Muscle of leg (tissue), 11 donors: ENCODE results near the gene CDK8. TPM values are rescaled to one million over a fixed set of nuclear protein-coding genes. Genes with fewer than 3 reads are reported as not detected.
A peak's percentile ranks its signal among the peaks of the same experiment; 100 is the strongest.

ENCODE experiments used
- DNase-seq: peaks from one replicate; pipeline ENCODE4 v3.0.0; 2013
- H3K27ac ChIP-seq: one replicate; pipeline ENCODE4 v1.5.1; 2013; ENCODE audit warnings: mild to moderate bottlenecking, low read length, control low read depth
- H3K27me3 ChIP-seq: one replicate; pipeline ENCODE4 v1.6.1; 2013; ENCODE audit warnings: low read length; ENCODE audit not compliant: control insufficient read depth, insufficient read depth
- H3K36me3 ChIP-seq: one replicate; pipeline ENCODE4 v1.6.1; 2013; ENCODE audit warnings: low read length; ENCODE audit not compliant: control insufficient read depth, insufficient read depth
- H3K4me1 ChIP-seq: one replicate; pipeline ENCODE4 v1.6.1; 2013; ENCODE audit warnings: low read length; ENCODE audit not compliant: control insufficient read depth, insufficient read depth
- H3K4me3 ChIP-seq: one replicate; pipeline ENCODE4 v1.5.1; 2013; ENCODE audit warnings: low read length, control low read depth
- H3K9me3 ChIP-seq: replicated peaks from 2 replicates; pipeline ENCODE4 v1.6.1; 2013; ENCODE audit warnings: low read depth, low read length; ENCODE audit not compliant: control insufficient read depth
- whole genome bisulfite sequencing: methylation state at CpG from one replicate; pipeline ENCODE4 v1.1.5; 2013; ENCODE audit warnings: missing lambda C conversion rate; ENCODE audit not compliant: insufficient coverage; 5-methylcytosine and 5-hydroxymethylcytosine counted together
- polyA plus RNA-seq, 8 donors: library from polyadenylated mRNA; unstranded; fragments of 120-200 nt; gene quantifications; one replicate each; pipeline versions ENCODE4 v1.2.1 to v1.2.3, GENCODE V29; 2013; ENCODE audit warnings: inconsistent platforms in 1 of 8, low replicate concordance in 1 of 8; ENCODE audit not compliant: insufficient read length in 8 of 8, insufficient read depth in 1 of 8
- total RNA-seq: library from RNA; stranded (reverse); fragments of 120-200 nt; gene quantifications from one replicate; pipeline ENCODE4 v1.2.4, GENCODE V29; 2013

The CDK8 gene
- total and polyA plus RNA-seq, 9 donors, result 17.3 to 30.0 (median 24.3) TPM

GRCh38 chr13:26326562-26326961, 72.6 kb downstream of the CDK8 start:
- no CpG with 5 or more reads among the region's 2 CpGs for WGBS
- no peak overlapping the region for H3K4me3 ChIP-seq
- H3K27me3 ChIP-seq, result no peaks in the 10 kb centered on the region
- H3K9me3 ChIP-seq, result no peaks in the 10 kb centered on the region
- no peak overlapping the region for H3K27ac ChIP-seq
- peak; percentile 12 for DNase-seq
- no peaks in the 10 kb centered on the region for H3K4me1 ChIP-seq
- no peaks in the 10 kb centered on the region for H3K36me3 ChIP-seq

DNA sequence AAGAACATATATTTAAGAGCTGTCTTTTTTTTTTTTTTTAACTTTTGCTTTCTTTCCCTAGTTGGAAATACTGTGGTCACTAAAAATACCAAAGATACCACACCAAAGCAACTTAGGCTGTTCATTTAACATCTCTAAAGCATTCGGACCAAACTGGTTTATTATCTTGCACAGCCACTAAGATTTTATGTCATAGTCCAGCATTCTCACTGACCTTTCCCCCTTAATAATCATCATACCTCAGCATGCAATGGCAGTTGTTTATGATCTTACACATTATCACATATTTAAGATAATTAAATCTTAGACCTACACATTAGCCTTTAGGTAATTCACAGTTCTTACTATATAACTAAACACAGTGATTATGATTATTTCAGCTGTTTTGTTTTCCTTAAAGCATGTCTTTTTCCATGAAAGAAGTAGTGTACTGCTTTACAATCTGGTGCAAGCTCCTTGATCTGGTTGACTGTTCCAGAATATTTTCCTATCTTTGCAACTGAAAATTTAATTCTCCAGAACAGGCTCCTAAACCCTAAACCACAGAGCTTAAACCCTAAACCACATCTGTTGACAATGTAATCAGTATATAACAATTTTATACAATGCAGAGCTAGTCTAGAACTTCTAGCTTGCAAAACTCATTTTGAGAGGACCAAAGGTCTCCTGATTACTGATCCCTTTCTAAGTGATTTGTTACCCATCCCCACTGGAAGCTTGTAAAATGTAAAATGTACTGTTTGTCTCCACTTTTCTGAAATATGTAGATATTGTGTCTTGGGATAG, 74.2 kb downstream of the CDK8 start:
- Histone ChIP-seq H3K27ac (no peak overlapping the region), H3K4me3 (no peak overlapping the region), H3K9me3 (no peaks in the 10 kb centered on the region), H3K4me1 (no peaks in the 10 kb centered on the region), H3K36me3 (no peaks in the 10 kb centered on the region), H3K27me3 (no peaks in the 10 kb centered on the region)
- no CpG with 5 or more reads among the region's 1 CpG for WGBS
- no peak for DNase-seq

DNA sequence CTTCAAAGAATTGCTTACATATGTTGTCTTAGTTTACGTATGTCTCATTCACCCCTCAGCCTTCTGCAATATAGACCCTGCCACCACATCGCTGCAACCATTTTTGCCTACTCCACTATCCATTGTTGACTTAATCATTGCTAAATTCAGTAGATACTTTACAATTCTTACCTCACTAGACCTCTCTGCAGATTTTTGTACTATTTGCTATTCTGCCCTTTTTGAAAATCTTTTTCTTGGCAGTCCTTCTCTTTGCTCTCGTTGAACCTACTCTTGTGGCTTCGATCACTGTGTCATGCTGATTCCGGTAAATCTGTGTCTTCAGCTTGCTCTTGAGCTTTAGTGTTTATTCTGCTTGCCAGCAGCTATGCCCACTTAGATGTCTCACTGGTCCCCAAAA, 81.2 kb downstream of the CDK8 start:
- 91% methylated on average over 5 of the region's 5 CpGs for WGBS
- Histone ChIP-seq H3K4me3 (no peak overlapping the region), H3K9me3 (no peaks in the 10 kb centered on the region), H3K27me3 (no peaks in the 10 kb centered on the region), H3K4me1 (no peaks in the 10 kb centered on the region), H3K36me3 (no peaks in the 10 kb centered on the region), H3K27ac (no peak overlapping the region)
- no peak for DNase-seq

- Histone ChIP-seq H3K4me3 (no peak overlapping the region), H3K4me1 (no peaks in the 10 kb centered on the region)
- no CpG with 5 or more reads among the region's 2 CpGs for WGBS
These were observed 86.9 kb downstream of the CDK8 start for GRCh38 chr13:26340807-26341206.

GRCh38 chr13:26342898-26343297, 89.0 kb downstream of the CDK8 start:
- Histone ChIP-seq H3K36me3 (peaks cover 2% of the 10 kb centered on the region), H3K27ac (no peak overlapping the region), H3K4me3 (no peak overlapping the region), H3K27me3 (no peaks in the 10 kb centered on the region), H3K4me1 (no peaks in the 10 kb centered on the region), H3K9me3 (no peaks in the 10 kb centered on the region)
- no peak for DNase-seq
- 90% methylated on average over 3 of the region's 5 CpGs for WGBS

More at GRCh38 chr13:26340807-26341206, 86.9 kb downstream of the CDK8 start:
- H3K36me3 ChIP-seq, result peaks cover 2% of the 10 kb centered on the region
- no peaks in the 10 kb centered on the region for H3K27me3 ChIP-seq
- no peaks in the 10 kb centered on the region for H3K9me3 ChIP-seq
- no peak for DNase-seq
- H3K27ac ChIP-seq, result no peak overlapping the region

DNA sequence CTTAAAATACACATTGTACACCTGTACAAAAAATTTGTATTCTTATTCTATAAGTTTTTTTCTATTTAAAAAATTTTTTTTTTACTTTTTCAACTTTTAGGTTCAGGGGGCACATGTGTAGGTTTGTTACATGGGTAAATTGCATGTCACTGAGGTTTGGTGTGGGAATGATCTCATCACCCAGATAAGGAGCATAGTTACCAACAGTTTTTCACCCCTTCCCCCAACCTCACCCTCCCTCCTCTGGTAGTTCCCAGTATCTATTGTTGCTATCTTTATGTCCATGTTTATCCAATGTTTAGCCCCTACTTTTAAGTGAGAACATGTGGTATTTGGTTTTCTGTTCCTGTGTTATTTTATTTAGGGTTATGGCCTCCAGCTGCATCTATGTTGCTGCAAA, 89.9 kb downstream of the CDK8 start:
- Histone ChIP-seq H3K27me3 (no peaks in the 10 kb centered on the region), H3K27ac (no peak overlapping the region), H3K36me3 (peaks cover 2% of the 10 kb centered on the region), H3K4me3 (no peak overlapping the region), H3K9me3 (no peaks in the 10 kb centered on the region), H3K4me1 (no peaks in the 10 kb centered on the region)
- DNase-seq, result no peak

- Histone ChIP-seq H3K4me3 (no peak overlapping the region), H3K27me3 (no peaks in the 10 kb centered on the region), H3K4me1 (no peaks in the 10 kb centered on the region), H3K36me3 (peaks cover 2% of the 10 kb centered on the region), H3K9me3 (no peaks in the 10 kb centered on the region), H3K27ac (no peak overlapping the region)
- no CpG with 5 or more reads among the region's 4 CpGs for WGBS
- no peak for DNase-seq
These were observed 91.1 kb downstream of the CDK8 start for GRCh38 chr13:26344980-26345379.

DNA sequence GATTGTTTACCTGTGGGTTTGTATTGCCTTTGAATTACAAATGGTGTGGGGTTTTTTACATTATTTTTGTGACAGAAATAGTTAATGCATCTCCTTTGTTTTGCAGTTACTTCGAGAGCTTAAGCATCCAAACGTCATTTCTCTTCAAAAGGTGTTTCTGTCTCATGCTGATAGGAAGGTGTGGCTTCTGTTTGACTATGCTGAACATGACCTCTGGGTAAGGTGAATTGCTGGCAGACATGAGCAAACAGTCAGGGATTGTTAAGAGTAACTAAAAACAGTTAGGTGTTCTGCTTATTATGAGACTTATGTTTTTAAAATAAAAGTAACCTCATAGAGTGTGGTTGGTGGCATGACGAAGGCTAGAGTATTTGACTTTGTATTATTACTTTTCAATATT, 95.0 kb downstream of the CDK8 start:
- DNase-seq, result no peak
- no peak overlapping the region for H3K4me3 ChIP-seq
- H3K36me3 ChIP-seq, result peaks cover 4% of the 10 kb centered on the region
- no CpG with 5 or more reads among the region's 3 CpGs for WGBS
- no peak overlapping the region for H3K27ac ChIP-seq
- no peaks in the 10 kb centered on the region for H3K27me3 ChIP-seq
- no peaks in the 10 kb centered on the region for H3K9me3 ChIP-seq
- no peaks in the 10 kb centered on the region for H3K4me1 ChIP-seq

GRCh38 chr13:26362261-26362660, 108.3 kb downstream of the CDK8 start:
- H3K36me3 ChIP-seq, result peaks cover 5% of the 10 kb centered on the region
- no peaks in the 10 kb centered on the region for H3K4me1 ChIP-seq
- no peak overlapping the region for H3K4me3 ChIP-seq
- 94% methylated on average over 1 of the region's 2 CpGs for WGBS
- H3K9me3 ChIP-seq, result no peaks in the 10 kb centered on the region
- H3K27me3 ChIP-seq, result no peaks in the 10 kb centered on the region
- no peak for DNase-seq
- no peak overlapping the region for H3K27ac ChIP-seq

DNA sequence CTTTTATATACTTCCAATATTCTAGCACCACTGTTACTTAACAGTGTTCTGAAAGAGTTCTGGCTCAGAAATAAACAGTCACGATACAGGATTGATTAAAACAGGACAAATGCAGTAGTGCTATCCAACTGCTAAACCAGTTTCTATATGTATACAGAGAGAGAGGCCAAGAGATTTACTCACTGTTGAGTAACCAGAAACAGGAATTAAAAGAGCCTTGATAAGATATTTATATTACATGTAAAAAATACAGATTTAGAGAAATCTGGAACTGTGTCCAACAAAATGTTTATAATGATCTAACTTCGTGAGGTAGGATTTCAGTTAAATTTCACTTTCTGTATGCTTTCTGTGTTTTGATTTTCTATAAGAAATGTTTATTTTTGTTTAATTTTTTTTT, 116.6 kb downstream of the CDK8 start:
- Histone ChIP-seq H3K9me3 (no peaks in the 10 kb centered on the region), H3K27me3 (no peaks in the 10 kb centered on the region), H3K4me1 (no peaks in the 10 kb centered on the region), H3K36me3 (peaks cover 3% of the 10 kb centered on the region), H3K27ac (no peak overlapping the region), H3K4me3 (no peak overlapping the region)
- no CpG with 5 or more reads among the region's 2 CpGs for WGBS
- no peak for DNase-seq

- Histone ChIP-seq H3K9me3 (no peaks in the 10 kb centered on the region), H3K27me3 (no peaks in the 10 kb centered on the region), H3K36me3 (peaks cover 3% of the 10 kb centered on the region), H3K27ac (no peak overlapping the region), H3K4me3 (no peak overlapping the region), H3K4me1 (no peaks in the 10 kb centered on the region)
- DNase-seq, result no peak
- WGBS, result 100% methylated on average over 2 of the region's 2 CpGs
These were observed 118.8 kb downstream of the CDK8 start for GRCh38 chr13:26372747-26373146.
